ENCODE measurements around the gene KCTD21. TPM values are rescaled to one million over a fixed set of nuclear protein-coding genes. Genes with fewer than 3 reads are reported as not detected.
"Not testable (repeated sequence)": the region's sequence is repeated elsewhere in the genome, so short reads cannot be mapped to it uniquely, and the experiment has no call there.

The KCTD21 gene
- total RNA-seq, 1 donor from 2014 or later, result 10.6 TPM

DNA sequence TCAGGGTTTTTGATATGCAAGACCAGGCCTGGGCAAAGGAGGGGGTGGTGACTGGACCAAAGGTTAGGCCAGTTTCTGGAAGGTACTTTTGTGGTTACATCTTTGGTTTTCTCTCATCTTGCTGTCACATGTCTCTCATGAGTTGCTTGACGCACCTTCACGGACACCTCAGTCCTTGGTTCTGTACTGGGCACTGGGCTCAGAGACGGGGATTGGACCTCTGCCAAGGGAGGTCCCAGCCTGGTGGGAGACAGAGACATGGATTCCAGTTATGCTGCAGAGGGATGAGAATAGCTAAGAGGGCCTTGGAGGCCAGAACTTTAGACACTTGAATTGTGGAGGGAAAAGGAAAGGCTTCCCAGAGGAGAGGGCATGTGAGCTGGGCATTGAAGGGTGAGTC is 1.9 kb upstream of the KCTD21 start:
- intact Hi-C loops (cut with DNase I), result no loop called here
- no peak for DNase-seq (ENCODE audit: missing footprints)
- no peak for ATAC-seq

DNA sequence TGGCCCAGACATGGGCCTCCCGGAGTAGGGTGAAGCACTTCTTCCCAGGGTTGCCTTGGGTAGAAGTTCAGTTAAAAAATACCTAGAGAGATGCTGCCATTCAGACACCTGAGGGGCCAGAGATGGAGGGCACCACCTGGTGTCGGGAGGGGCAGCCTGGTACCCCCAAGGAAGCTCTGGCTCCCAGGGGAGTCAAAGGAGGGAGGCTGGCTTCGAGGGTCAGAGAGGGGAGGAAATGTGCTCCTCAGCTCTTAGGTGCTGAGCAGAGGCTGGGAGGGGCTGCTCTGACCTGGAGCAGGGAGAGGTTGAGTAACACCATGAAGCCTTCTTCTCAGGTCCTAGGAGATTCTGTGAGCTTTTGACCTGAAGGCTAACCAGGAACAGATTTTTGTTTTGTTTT is 1.4 kb upstream of the KCTD21 start:
- DNase-seq (ENCODE audit: missing footprints), result peak; percentile 44
- no peak for ATAC-seq
- intact Hi-C loops (cut with DNase I), result loop anchor here (5.0 kb wide), 1 partner anchor 108 kb away; no protein-coding TSS in a partner anchor

DNA sequence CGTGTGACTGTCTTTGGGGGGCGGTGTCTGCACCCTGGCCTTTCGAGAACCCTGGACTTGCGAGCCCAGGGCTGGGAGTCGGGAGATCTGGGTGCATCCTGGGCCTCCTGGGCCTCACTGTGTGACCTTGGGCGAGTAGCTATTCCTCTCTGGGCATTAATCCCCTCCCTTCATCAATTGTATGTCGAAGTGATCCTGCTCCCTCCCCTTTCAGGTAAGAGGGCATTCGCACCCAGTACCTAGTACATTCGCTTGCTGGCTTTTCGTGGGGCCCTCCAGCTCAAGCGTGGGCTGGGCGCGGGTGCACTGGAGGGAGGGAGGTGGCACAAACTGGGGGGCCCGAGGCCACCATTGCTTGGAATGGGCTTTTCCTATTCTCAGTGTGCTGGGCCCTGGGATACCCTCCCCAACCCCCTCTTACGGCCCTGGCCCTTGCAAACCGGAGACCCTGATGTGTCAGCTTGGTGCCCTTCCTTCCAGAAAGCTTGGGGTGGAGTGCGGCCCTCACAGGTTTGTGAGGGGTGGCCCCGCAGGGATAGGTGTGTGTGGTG is 823 bp upstream of the KCTD21 start:
- DNase-seq (ENCODE audit: missing footprints) (peak; percentile 43), ATAC-seq (no peak)
- intact Hi-C loops (cut with DNase I), result loop anchor here (5.0 kb wide), 1 partner anchor 107 kb away; no protein-coding TSS in a partner anchor

DNA sequence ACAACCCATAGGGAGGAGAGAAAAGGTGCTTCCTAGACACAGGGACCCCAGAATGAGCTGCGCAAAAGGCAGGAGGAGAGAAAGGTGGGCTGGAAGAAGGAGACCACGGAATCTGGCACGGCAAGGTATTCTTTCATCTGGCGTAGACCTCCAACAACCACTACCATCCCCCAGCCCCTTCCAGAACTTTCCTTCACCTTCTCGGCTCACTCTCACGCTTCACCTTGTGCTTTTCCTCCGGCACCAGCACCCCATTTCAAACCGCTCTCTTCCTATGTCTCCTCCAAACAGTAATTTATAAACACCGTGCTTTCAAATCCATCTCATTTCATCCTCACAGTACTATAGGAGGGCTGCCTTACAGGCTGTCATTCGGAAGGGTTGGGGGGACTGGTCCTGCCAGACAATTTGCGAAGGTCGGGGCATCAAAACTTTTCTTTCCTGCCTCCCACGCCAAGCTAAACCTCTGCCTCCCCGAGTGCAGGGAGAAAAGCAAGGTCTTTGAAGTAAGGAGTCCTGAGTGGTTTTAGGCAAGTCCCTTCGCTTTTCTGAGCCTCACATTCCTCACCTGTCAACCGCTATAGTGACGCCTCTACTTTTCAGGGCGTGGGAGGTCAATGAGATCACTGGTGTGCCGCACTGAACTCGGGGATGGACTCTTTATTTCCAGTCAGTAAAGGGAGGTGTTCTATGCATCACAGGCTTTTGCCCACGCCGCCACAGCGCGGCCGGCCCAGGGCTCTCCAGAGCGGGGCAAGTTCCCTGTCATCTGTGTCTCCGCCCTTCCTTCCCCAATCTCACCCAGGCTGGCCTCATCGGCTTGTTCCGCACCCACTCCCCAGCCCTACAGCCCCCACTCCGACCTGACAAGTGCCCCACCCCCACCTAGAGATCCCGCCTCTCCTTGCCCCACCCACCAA is 800 bp downstream of the KCTD21 start:
- DNase-seq (ENCODE audit: missing footprints), result peak; percentile 89
- intact Hi-C loops (cut with DNase I), result loop anchor here (1.0 to 5.0 kb wide), 3 partner anchors 19 to 105 kb away; partner anchors contain the start of gene ALG8
- ATAC-seq, result no peak

DNA sequence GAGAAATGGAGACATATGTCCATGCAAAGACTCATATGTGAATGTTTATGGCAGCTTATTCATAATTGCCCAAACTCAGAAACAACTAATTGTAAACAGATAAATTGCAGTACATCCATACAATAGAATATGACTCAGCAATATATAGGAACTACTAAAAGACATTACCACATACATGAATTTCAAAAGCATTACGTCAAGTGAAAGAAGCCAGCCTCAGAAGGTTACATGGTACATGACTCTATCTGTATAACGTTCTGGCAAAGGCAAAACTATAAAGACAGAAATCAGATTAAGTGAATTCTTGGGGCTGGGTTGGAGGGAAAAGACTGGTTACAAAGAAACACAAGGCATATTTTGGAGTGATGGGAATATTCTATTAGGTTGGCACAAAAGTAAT is 7.2 kb downstream of the KCTD21 start:
- DNase-seq (ENCODE audit: missing footprints), result no peak
- intact Hi-C loops (cut with DNase I), result no loop called here
- ATAC-seq, result no peak

DNA sequence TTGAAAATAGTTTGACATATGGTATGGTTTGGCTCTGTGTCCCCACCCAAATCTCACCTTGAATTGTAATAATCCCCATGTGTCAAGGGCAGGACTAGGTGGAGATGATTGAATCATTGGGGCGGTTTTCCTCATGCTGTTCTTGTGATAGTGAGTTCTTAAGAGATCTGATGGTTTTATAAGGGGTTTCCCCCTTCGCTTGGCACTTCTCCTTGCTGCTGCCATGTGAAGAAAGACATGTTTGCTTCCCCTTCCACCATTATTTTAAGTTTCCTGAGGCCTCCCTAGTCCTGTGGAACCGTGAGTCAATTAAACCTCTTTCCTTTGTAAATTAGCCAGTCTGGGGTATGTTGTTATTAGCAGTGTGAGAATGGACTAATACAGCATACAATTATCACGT is 7.7 kb downstream of the KCTD21 start:
- DNase-seq (ENCODE audit: missing footprints) (no peak), ATAC-seq (no peak)
- intact Hi-C loops (cut with DNase I), result no loop called here

DNA sequence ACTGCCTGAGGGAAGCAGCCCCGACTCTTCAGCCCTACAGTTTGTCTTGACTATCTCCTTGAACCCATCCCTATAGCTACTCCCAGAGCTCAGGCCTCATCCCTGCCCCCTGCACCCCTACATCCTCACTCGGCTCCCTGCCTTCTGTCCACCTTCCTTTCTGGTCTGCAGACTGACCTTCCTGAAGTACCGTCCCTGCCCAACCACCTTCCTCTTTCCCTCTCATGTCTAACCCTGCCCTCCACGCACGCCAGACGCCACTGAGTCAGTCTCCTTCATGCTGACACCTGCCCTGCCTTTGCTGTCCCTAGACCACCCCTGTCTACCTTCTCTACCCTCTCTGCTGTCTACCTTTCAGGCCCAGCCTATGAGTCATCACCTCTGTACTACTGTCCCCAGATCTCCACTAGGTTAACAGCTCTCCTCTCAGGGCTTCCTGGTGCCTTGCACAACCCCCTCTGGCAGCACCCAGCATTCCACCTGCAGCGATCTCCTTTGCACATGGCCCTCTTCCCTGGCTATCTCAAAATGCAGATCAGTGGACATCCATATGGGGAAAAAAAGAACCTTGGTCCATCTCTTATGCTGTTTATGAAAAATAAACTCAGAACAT is 8.9 kb downstream of the KCTD21 start:
- intact Hi-C loops (cut with DNase I), result no loop called here
- ATAC-seq (no peak), DNase-seq (ENCODE audit: missing footprints) (no peak)

DNA sequence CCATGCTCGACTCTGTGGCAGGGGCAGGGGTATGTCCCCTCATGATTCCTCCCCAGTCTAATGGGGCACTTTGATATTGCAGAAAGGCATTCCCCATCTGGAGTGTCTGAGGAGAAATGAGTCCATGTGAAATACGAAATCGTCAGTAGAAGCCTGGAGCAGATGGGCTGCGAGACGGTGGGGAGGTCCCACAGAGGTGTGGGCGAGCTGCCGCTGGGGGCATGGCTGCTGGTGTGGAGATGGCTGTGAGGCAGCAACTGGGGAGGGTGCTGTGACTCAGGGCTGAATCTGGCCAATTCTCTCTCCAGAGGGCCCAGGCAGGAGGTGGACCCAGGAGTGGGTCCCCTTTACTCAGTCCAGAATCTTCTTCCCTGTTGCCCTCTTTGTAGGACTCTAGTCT is 11.2 kb downstream of the KCTD21 start:
- ATAC-seq (no peak), DNase-seq (ENCODE audit: missing footprints) (no peak)
- intact Hi-C loops (cut with DNase I), result no loop called here

DNA sequence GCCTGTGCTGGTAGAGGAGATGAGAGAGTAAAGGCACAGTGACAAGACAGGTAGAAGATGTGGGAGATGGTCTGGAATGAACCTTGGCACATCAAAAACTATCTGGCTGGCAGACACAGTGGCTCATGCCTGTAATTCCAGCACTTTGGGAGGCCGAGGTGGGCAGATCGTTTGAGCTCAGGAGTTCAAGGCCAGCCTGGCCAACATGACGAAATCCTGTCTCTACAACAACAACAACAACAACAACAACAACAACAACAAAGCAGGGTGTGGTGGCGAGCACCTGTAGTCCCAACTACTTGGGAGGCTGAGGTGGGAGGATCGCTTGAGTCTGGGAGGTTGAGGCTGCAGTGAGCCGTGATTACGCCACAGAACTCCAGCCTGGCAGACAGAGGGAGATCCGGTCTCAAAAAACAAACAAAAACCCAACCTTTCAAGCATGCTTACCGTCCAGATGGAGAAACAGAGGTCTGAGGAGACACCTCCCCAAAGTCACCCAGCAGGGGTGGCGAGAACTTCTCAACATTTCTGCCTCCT is 11.8 kb downstream of the KCTD21 start:
- intact Hi-C loops (cut with DNase I), result no loop called here
- no peak for ATAC-seq
- DNase-seq (ENCODE audit: missing footprints), result no peak

DNA sequence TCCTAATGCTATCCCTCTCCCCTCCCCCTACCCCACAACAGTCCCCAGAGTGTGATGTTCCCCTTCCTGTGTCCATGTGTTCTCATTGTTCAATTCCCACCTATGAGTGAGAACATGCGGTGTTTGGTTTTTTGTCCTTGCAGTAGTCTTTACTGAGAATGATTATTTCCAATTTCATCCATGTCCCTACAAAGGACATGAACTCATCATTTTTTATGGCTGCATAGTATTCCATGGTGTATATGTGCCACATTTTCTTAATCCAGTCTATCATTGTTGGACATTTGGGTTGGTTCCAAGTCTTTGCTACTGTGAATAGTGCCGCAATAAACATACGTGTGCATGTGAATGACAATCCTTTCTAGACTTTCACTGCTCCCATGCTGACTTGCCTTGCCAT is 12.6 kb downstream of the KCTD21 start:
- ATAC-seq; DNase-seq (ENCODE audit: missing footprints); intact Hi-C loops (cut with DNase I): not testable (repeated sequence)

DNA sequence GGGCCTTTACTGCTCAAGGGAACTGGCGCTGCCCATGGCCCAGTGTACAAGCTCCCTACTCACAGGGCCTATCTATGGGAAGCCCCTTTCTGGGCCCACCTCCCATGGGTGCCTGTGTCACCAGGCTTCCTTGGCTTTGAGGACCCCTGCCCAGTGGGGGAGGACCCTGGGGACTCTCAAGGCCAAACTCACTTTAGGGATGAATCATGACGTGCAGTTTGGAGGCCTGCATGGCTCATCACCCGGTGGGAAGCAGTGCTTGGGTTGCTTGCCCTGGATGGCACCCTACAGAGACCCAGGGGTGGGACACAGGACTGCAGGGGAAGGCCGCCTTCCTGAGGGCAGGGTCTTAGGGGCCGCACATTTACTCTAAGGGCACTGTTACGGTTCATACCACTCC is 16.5 kb downstream of the KCTD21 start:
- ATAC-seq (no peak), DNase-seq (ENCODE audit: missing footprints) (no peak)
- intact Hi-C loops (cut with DNase I), result no loop called here

DNA sequence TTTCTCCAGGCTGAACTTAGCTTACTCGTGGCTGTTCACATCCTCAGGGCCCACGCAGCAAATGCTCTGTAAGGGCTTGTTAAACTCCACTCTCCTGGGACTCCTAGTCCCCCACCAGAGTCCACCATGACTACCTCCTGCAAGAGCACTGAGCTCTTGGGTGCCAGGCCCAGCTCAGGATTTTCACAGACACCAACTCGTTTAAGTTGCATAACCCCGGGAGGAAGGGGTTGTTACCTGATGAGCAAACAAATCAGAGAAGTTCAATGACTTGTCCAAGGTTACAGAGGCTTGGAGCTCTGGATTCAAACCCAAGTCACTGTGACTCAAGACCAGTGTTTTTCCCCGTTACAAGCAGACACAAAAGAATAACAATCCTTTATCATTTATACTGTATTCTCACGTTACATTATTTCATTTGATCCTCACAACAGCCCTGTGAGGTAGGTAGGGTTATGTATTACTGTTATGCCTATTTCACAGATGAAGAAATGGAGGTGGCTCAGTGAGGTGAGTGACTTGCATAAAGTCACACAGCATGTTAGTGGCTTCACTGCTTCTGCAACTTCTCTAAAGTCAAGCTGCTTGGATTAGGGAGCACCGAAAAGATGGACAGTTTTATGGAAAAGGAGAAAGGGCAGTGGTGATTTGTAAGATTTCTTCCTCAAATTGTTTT is 17.4 kb downstream of the KCTD21 start:
- DNase-seq (ENCODE audit: missing footprints), result no peak
- no peak for ATAC-seq
- intact Hi-C loops (cut with DNase I), result no loop called here

DNA sequence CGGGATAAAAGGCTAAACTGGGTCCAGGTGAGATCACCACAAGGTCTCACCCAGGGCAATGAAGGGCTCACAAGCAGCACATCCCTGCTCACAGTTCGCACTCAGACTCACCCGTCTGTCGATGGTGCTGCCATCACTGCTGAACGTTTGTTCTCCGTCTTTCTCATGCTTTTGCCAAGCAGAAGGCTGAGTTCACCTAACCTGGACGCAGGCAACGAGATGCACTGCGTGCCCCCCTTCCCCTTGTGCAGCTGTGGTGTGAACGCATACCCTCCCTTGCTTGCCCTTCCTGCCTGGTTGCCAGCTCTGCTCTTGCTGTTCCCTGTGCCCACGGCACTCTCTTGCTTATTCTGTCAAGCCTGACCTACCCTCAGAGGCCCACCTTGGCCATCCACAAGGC is 18.0 kb downstream of the KCTD21 start:
- intact Hi-C loops (cut with DNase I), result no loop called here
- no peak for ATAC-seq
- DNase-seq (ENCODE audit: missing footprints), result no peak

DNA sequence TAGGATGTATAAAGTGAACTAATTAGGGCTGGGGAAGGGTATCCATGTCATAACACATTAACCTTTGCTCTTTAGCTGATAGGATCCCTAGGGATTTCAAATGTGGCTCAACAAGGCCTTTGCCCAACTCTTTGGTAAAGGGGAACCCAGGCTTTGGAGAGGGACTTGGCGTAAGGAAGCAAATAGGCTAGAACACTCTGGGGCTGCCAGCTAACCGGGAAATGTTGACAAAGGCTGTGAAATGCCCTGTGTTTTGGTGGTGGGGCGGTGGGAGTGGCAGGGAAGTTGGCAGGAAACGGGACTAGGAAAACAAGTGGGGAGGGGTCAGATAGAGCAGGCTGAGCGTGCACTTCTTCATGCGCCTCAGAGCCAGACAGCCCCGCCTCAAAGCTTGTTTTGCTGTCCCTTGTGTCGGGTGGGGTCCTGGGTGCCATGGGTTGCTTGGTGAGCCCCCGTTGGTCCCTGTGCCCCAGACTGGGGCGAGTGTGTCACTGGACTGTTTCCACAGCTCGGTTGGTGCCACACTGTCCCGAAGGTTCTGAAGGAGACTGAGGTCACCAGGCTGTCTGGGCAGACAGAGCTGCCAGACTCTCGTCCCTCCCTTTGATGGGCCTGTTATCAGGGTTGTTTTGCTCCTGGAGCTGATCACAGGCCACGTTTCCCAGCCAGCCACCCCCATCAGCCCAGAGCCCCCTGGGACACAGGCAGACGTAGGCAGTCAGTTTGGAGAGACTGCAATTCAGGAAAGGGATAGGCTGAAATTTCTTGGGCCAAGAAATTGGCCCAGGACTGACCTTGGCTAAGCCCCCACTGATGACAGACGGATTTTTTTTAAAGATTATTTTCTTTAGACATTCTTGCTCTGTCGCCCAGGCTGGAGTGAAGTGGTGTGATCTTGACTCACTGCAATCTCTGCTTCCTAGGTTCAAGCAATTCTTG is 19.6 kb downstream of the KCTD21 start:
- peak; percentile 94 for ATAC-seq
- intact Hi-C loops (cut with DNase I), result loop anchor here (1.0 to 10.0 kb wide), 3 partner anchors 18 to 406 kb away; partner anchors contain the start of genes ALG8 and NARS2
- peak; percentile 90 for DNase-seq (ENCODE audit: missing footprints)

DNA sequence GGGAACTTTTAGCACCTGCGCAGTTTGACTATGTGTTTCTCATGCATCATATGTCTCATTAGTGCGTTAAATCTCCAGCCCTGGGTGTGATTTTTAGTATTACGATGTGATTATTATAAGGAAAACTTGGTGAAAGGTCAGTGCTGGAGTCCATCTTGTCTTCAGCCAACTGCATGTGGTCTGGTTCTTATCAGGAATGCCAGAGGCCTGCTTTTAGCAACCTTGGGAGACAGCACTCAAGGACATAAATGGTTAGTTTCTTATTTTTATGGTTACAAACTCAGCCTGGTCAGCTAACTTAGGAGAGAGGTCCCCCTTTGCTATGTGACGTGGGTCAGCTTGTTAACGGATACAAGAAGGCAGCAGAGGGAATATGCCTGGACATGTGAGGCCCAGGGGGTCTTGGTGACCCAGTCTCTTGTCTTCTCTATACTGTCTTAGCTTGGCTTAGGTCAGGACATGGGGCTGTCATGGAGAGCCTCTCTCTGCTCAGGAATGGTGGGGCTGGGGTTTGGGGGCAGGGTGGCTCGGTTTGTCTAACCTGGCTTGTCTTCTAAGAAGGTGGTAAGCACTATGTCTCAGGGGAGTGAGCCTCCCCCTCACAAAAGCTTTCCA is 21.5 kb downstream of the KCTD21 start:
- DNase-seq (ENCODE audit: missing footprints), result peak; percentile 0
- ATAC-seq, result no peak
- intact Hi-C loops (cut with DNase I), result loop anchor here (10.0 kb wide), 1 partner anchor 408 kb away; the partner anchor contains the start of gene NARS2

DNA sequence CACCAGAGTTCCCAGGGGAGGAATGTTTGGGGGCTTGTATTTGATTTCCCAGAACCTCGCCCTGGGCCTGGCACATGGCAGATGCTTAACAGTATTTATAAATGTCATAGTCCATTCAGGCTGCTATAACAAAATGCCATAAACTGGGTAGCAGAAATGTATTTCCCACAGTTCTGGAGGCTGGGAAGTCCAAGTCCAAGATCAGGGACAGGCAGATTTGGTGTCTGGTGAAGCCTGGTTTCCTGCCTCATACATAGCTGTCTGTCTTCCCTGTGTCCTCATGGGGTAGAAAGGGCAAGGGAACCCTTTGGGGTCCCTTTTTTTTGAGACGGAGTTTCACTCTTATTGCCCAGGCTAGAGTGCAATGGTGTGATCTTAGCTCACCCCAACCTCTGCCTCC is 24.0 kb downstream of the KCTD21 start:
- ATAC-seq, result no peak
- intact Hi-C loops (cut with DNase I), result loop anchor here (10.0 kb wide), 1 partner anchor 410 kb away; the partner anchor contains the start of gene NARS2
- DNase-seq (ENCODE audit: missing footprints), result no peak

DNA sequence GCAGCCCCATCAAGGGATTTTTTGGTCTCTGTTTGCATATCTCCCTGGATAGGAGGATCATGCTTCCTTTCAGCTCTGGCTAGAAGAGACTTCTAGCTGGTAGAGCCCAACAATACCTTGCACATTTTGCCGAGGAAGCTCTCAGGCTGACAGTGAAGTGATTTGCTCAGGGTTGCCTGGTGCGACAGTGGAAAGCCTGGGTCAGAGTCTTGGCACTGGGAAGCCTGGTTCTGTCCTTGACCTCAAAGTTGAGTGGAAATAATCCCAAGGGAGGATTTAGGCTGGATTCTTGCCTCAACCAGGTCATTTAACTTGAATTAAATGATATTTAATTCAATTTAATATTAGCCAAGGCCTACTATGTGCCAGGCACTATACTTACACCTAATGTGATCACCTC is 24.6 kb downstream of the KCTD21 start:
- DNase-seq (ENCODE audit: missing footprints), result no peak
- intact Hi-C loops (cut with DNase I), result loop anchor here (10.0 kb wide), 1 partner anchor 411 kb away; the partner anchor contains the start of gene NARS2
- peak; percentile 28 for ATAC-seq
